ENCODE data around the gene C10orf90. TPM values are rescaled to one million over a fixed set of nuclear protein-coding genes. Genes with fewer than 3 reads are reported as not detected.

C10orf90 gene
- total RNA-seq, 1 experiment from 2014 or later: 0.67 TPM

- DNase-seq (ENCODE audit: low read depth, low spot score) (no peak), ATAC-seq (no peak)
- in situ Hi-C loops (cut with HindIII; ENCODE audit: low pct_unique_long_range_greater_than_20kb, low sequenced_read_pairs): no loop called here
- TF ChIP-seq CTCF (IDR thresholded peaks at IDR 0.05): no peak
- TF ChIP-seq SIN3A (IDR thresholded peaks at IDR 0.05; ENCODE audit: borderline replicate concordance, insufficient read depth, low read depth, low read length): no peak
- TF ChIP-seq POLR2AphosphoS5 (IDR thresholded peaks at IDR 0.05; ENCODE audit: low read depth, low read length): no peak
- no peak for TF ChIP-seq REST (IDR thresholded peaks at IDR 0.05; ENCODE audit: insufficient read depth in 1 of 2, low read depth in 2 of 2, low read length in 1 of 2)
- TF ChIP-seq TCF7L2 (IDR thresholded peaks at IDR 0.05; ENCODE audit: low read depth, low read length): no peak
- intact Hi-C loops (cut with micrococcal nuclease; ENCODE audit: unreplicated experiment): no loop called here
- no peaks in the 10 kb centered on the region for H3K9me3 ChIP-seq (ENCODE audit: control insufficient read depth, insufficient read depth, low read depth, low read length)
- H3K4me1 ChIP-seq (ENCODE audit: control insufficient read depth, insufficient read depth, low read length): no peaks in the 10 kb centered on the region
- POLR2A ChIA-PET: no interaction called here
- H3K27me3 ChIP-seq (ENCODE audit: control insufficient read depth, insufficient read depth, low read length): no peaks in the 10 kb centered on the region
- H3K36me3 ChIP-seq (ENCODE audit: control insufficient read depth, insufficient read depth, low read length): no peaks in the 10 kb centered on the region
- H3K27ac ChIP-seq (ENCODE audit: low read length): no peak overlapping the region
- CTCF ChIA-PET: no interaction called here
- H3K4me3 ChIP-seq (ENCODE audit: low read depth in 2 of 2, low read length in 2 of 2): no peak overlapping the region
- no TSS peak for BruUV-seq (replicated peaks)
These were observed 13.0 kb upstream of the C10orf90 start for GRCh38 chr10:126683466-126683865.

- H3K9me3 ChIP-seq (ENCODE audit: control insufficient read depth, insufficient read depth, low read depth, low read length): no peaks in the 10 kb centered on the region
- BruUV-seq (replicated peaks): no TSS peak
- H3K36me3 ChIP-seq (ENCODE audit: control insufficient read depth, insufficient read depth, low read length): no peaks in the 10 kb centered on the region
- no peak overlapping the region for H3K27ac ChIP-seq (ENCODE audit: low read length)
- peaks cover 10% of the 10 kb centered on the region for H3K27me3 ChIP-seq (ENCODE audit: control insufficient read depth, insufficient read depth, low read length)
- H3K4me3 ChIP-seq (ENCODE audit: low read depth in 2 of 2, low read length in 2 of 2): no peak overlapping the region
- ATAC-seq (no peak), DNase-seq (ENCODE audit: low read depth, low spot score) (no peak)
- POLR2A ChIA-PET: no interaction called here
- TF ChIP-seq POLR2AphosphoS5 (IDR thresholded peaks at IDR 0.05; ENCODE audit: low read depth, low read length) (no peak), SIN3A (IDR thresholded peaks at IDR 0.05; ENCODE audit: borderline replicate concordance, insufficient read depth, low read depth, low read length) (no peak), CTCF (IDR thresholded peaks at IDR 0.05) (no peak), REST (IDR thresholded peaks at IDR 0.05; ENCODE audit: insufficient read depth in 1 of 2, low read depth in 2 of 2, low read length in 1 of 2) (no peak), TCF7L2 (IDR thresholded peaks at IDR 0.05; ENCODE audit: low read depth, low read length) (no peak)
- in situ Hi-C loops (cut with HindIII; ENCODE audit: low pct_unique_long_range_greater_than_20kb, low sequenced_read_pairs): no loop called here
- no peaks in the 10 kb centered on the region for H3K4me1 ChIP-seq (ENCODE audit: control insufficient read depth, insufficient read depth, low read length)
- intact Hi-C loops (cut with micrococcal nuclease; ENCODE audit: unreplicated experiment): no loop called here
- CTCF ChIA-PET: no interaction called here
These were observed 5.4 kb upstream of the C10orf90 start for GRCh38 chr10:126675656-126676438.
